ENCODE data around the gene CCT2.

The CCT2 gene

GRCh38 chr12:69548687-69549086, 36.6 kb upstream of the CCT2 start:
- Mint-ChIP-seq H3K36me3 (ENCODE audit: low read depth) (peaks cover 48% of the 10 kb centered on the region), H3K4me1 (peaks cover 4% of the 10 kb centered on the region), H3K27ac (no peak overlapping the region), H3K27me3 (ENCODE audit: low read depth) (no peaks in the 10 kb centered on the region), H3K4me3 (no peak overlapping the region), H3K9me3 (peaks cover 12% of the 10 kb centered on the region)
- no peak for TF ChIP-seq CTCF (IDR thresholded peaks at IDR 0.05; ENCODE audit: unreplicated experiment in 3 of 3)

- peaks cover 2% of the 10 kb centered on the region for H3K9me3 Mint-ChIP-seq
- H3K27ac Mint-ChIP-seq = peak overlapping the region in 1 of 3 experiments; percentile 0
- no peak overlapping the region for H3K4me3 Mint-ChIP-seq
- H3K4me1 Mint-ChIP-seq = peaks cover 7% of the 10 kb centered on the region
- TF ChIP-seq CTCF (IDR thresholded peaks at IDR 0.05; ENCODE audit: unreplicated experiment in 3 of 3) = no peak
- H3K36me3 Mint-ChIP-seq (ENCODE audit: low read depth) = peaks cover 30% of the 10 kb centered on the region
- no peaks in the 10 kb centered on the region for H3K27me3 Mint-ChIP-seq (ENCODE audit: low read depth)
These were observed 34.5 kb upstream of the CCT2 start for GRCh38 chr12:69550569-69551350.

GRCh38 chr12:69553628-69554248, 31.5 kb upstream of the CCT2 start:
- H3K27ac Mint-ChIP-seq = peak overlapping the region in 2 of 3 experiments; percentile 35 to 60
- H3K27me3 Mint-ChIP-seq (ENCODE audit: low read depth) = no peaks in the 10 kb centered on the region
- no peak for TF ChIP-seq CTCF (IDR thresholded peaks at IDR 0.05; ENCODE audit: unreplicated experiment in 3 of 3)
- H3K9me3 Mint-ChIP-seq = no peaks in the 10 kb centered on the region
- peaks cover 7% of the 10 kb centered on the region for H3K4me1 Mint-ChIP-seq
- peaks cover 18% of the 10 kb centered on the region for H3K36me3 Mint-ChIP-seq (ENCODE audit: low read depth)
- H3K4me3 Mint-ChIP-seq = no peak overlapping the region

- Mint-ChIP-seq H3K27me3 (ENCODE audit: low read depth) (no peaks in the 10 kb centered on the region), H3K4me3 (no peak overlapping the region), H3K27ac (no peak overlapping the region), H3K36me3 (ENCODE audit: low read depth) (peaks cover 9% of the 10 kb centered on the region), H3K4me1 (peaks cover 7% of the 10 kb centered on the region), H3K9me3 (no peaks in the 10 kb centered on the region)
- TF ChIP-seq CTCF (IDR thresholded peaks at IDR 0.05; ENCODE audit: unreplicated experiment in 3 of 3) = no peak
These were observed 29.8 kb upstream of the CCT2 start for GRCh38 chr12:69555461-69555860.

GRCh38 chr12:69556383-69556782, 28.9 kb upstream of the CCT2 start:
- no peaks in the 10 kb centered on the region for H3K27me3 Mint-ChIP-seq (ENCODE audit: low read depth)
- TF ChIP-seq CTCF (IDR thresholded peaks at IDR 0.05; ENCODE audit: unreplicated experiment in 3 of 3) = no peak
- no peak overlapping the region for H3K4me3 Mint-ChIP-seq
- no peaks in the 10 kb centered on the region for H3K9me3 Mint-ChIP-seq
- H3K36me3 Mint-ChIP-seq (ENCODE audit: low read depth) = peaks cover 5% of the 10 kb centered on the region
- peak overlapping the region in 1 of 3 experiments; percentile 16 for H3K27ac Mint-ChIP-seq
- H3K4me1 Mint-ChIP-seq = peaks cover 7% of the 10 kb centered on the region

Measured in nephron (organoid).